GM23338 (cell line): ENCODE results near the gene MEI1. TPM values are rescaled to one million over a fixed set of nuclear protein-coding genes. Genes with fewer than 3 reads are reported as not detected.
A peak's percentile ranks its signal among the peaks of the same experiment; 100 is the strongest.

Experiments used
- ATAC-seq: fragments of 200-7000 bp; cut with Tn5 transposase; 3 replicates; pipeline ENCODE4 v1.9.1; 2020
- DNase-seq: peaks from one replicate; pipeline ENCODE4 v3.0.0-alpha.2; 2015; ENCODE audit warnings: low spot score
- H2AFZ ChIP-seq: fragments of 200-600 bp; sonication (generic); 2 replicates; pipeline ENCODE4 v1.8.0; 2016; ENCODE audit warnings: antibody characterized with exemption, mild to moderate bottlenecking, moderate library complexity
- H3F3A ChIP-seq: fragments of 200-600 bp; sonication (generic); replicated peaks from 2 replicates; pipeline ENCODE4 v1.8.0; 2017; ENCODE audit warnings: antibody characterized with exemption, mixed run types, low read depth
- H3K27ac ChIP-seq: fragments of 200-600 bp; sonication (generic); 2 replicates; pipeline ENCODE4 v1.6.1; 2016; ENCODE audit warnings: low read depth
- H3K27me3 ChIP-seq: fragments of 200-600 bp; sonication (generic); 2 replicates; pipeline ENCODE4 v1.8.0; 2016; ENCODE audit warnings: mild to moderate bottlenecking, mixed run types, moderate library complexity; ENCODE audit not compliant: insufficient read depth
- H3K36me3 ChIP-seq: fragments of 200-600 bp; sonication (generic); 2 replicates; pipeline ENCODE4 v1.8.0; 2016; ENCODE audit warnings: mild to moderate bottlenecking; ENCODE audit not compliant: insufficient read depth
- H3K4me1 ChIP-seq: fragments of 200-600 bp; sonication (generic); 2 replicates; pipeline ENCODE4 v1.8.0; 2016; ENCODE audit warnings: mild to moderate bottlenecking, moderate library complexity; ENCODE audit not compliant: insufficient read depth
- H3K4me2 ChIP-seq: fragments of 200-600 bp; sonication (generic); 2 replicates; pipeline ENCODE4 v1.7.1; 2017; ENCODE audit warnings: mixed run types
- H3K4me3 ChIP-seq: fragments of 200-600 bp; sonication (generic); 2 replicates; pipeline ENCODE4 v1.6.1; 2016; ENCODE audit warnings: mixed run types
- H3K79me2 ChIP-seq: fragments of 200-600 bp; sonication (generic); replicated peaks from 2 replicates; pipeline ENCODE4 v1.8.0; 2017; ENCODE audit warnings: mild to moderate bottlenecking; ENCODE audit not compliant: insufficient read depth
- H3K9me2 ChIP-seq: fragments of 200-600 bp; sonication (generic); 2 replicates; pipeline ENCODE4 v1.8.0; 2017; ENCODE audit not compliant: insufficient read depth
- H4K20me1 ChIP-seq: fragments of 200-600 bp; sonication (generic); replicated peaks from 2 replicates; pipeline ENCODE4 v1.8.0; 2017; ENCODE audit warnings: mild to moderate bottlenecking; ENCODE audit not compliant: insufficient read depth
- H3K27ac Mint-ChIP-seq: 2 replicates; pipeline ENCODE4 v1.8.0; 2020; ENCODE audit warnings: inconsistent platforms, mild to moderate bottlenecking, moderate library complexity, mixed read lengths
- H3K27me3 Mint-ChIP-seq: 3 replicates; pipeline ENCODE4 v1.8.0; 2022; ENCODE audit warnings: low read depth, mild to moderate bottlenecking, moderate library complexity, mixed read lengths, inconsistent platforms; ENCODE audit not compliant: insufficient read depth, poor library complexity
- H3K36me3 Mint-ChIP-seq: 3 replicates; pipeline ENCODE4 v1.8.0; 2021; ENCODE audit warnings: low read depth, mild to moderate bottlenecking, inconsistent platforms, moderate library complexity, mixed read lengths
- H3K4me1 Mint-ChIP-seq: 3 replicates; pipeline ENCODE4 v1.8.0; 2020; ENCODE audit warnings: mild to moderate bottlenecking, inconsistent platforms, mixed read lengths
- H3K4me3 Mint-ChIP-seq: 3 replicates; pipeline ENCODE4 v1.8.0; 2021; ENCODE audit warnings: moderate library complexity, mild to moderate bottlenecking, inconsistent platforms, mixed read lengths
- H3K9me3 Mint-ChIP-seq: 3 replicates; pipeline ENCODE4 v1.8.0; 2020; ENCODE audit warnings: moderate library complexity, mild to moderate bottlenecking, inconsistent platforms, mixed read lengths
- CREB1 ChIP-seq: fragments of 250-450 bp; sonication (Bioruptor Pico); IDR thresholded peaks from 2 replicates; pipeline ENCODE4 v1.5.0; 2020; ENCODE audit warnings: low read depth, mild to moderate bottlenecking, moderate library complexity
- EZH2 ChIP-seq: fragments of 200-600 bp; sonication (generic); IDR thresholded peaks from one replicate; pipeline ENCODE4 v1.8.0; 2017; ENCODE audit warnings: antibody characterized with exemption, mild to moderate bottlenecking, low read depth; ENCODE audit not compliant: unreplicated experiment
- EZH2phosphoT487 ChIP-seq: fragments of 200-600 bp; sonication (generic); IDR thresholded peaks from one replicate; pipeline ENCODE4 v1.8.1; 2018; ENCODE audit warnings: antibody characterized with exemption; ENCODE audit not compliant: unreplicated experiment
- NANOG ChIP-seq: IDR thresholded peaks from 2 replicates; pipeline ENCODE4 v1.6.1; 2016; ENCODE audit warnings: antibody characterized with exemption, borderline replicate concordance
- POLR2AphosphoS5 ChIP-seq: IDR thresholded peaks from 2 replicates; pipeline ENCODE4 v1.6.1; 2016; ENCODE audit warnings: antibody characterized with exemption, low read depth
- STAT1 ChIP-seq: IDR thresholded peaks from one replicate; pipeline ENCODE4 v1.6.1; 2016; ENCODE audit warnings: antibody characterized with exemption; ENCODE audit not compliant: unreplicated experiment
- ZNF114 ChIP-seq: fragments of 250-450 bp; sonication (Bioruptor Pico); IDR thresholded peaks from 2 replicates; pipeline ENCODE4 v1.5.0; 2020; ENCODE audit warnings: mild to moderate bottlenecking, moderate library complexity
- ZNF331 ChIP-seq: fragments of 250-450 bp; sonication (Bioruptor Pico); IDR thresholded peaks from 2 replicates; pipeline ENCODE4 v1.5.0; 2020; ENCODE audit warnings: low read depth, mild to moderate bottlenecking, moderate library complexity
- polyA plus RNA-seq: library from polyadenylated mRNA; unstranded; fragments of >200 nt; fragmentation: Nextera tagmentation; extraction: Ambion mirVana; gene quantifications from 2 replicates; pipeline ENCODE4 v1.2.1, GENCODE V29; 2016
- total RNA-seq: library from RNA; depleted of rRNA; stranded (reverse); fragments of >200 nt; shearing (Covaris generic); gene quantifications from 2 replicates; pipeline ENCODE4 v1.2.3, GENCODE V29; 2014
- TF ChIP-seq, protein P1 (sequence below): IDR thresholded peaks from one replicate; pipeline ENCODE4 v1.6.1; 2018; ENCODE audit warnings: antibody characterized with exemption; ENCODE audit not compliant: unreplicated experiment
- TF ChIP-seq, protein P2 (sequence below), 2 experiments: fragments of 200-600 bp in 1 of 2; sonication (generic) in 1 of 2; conservative IDR thresholded peaks; 2 replicates each; pipeline versions ENCODE4 v1.5.1 to v1.6.1; 2016 to 2017; ENCODE audit warnings: antibody characterized with exemption in 2 of 2, low read depth in 2 of 2, mild to moderate bottlenecking in 2 of 2, moderate library complexity in 1 of 2

The MEI1 gene
- total and polyA plus RNA-seq, 2 experiments from 2014 or later = 0.28 to 0.87 TPM

DNA sequence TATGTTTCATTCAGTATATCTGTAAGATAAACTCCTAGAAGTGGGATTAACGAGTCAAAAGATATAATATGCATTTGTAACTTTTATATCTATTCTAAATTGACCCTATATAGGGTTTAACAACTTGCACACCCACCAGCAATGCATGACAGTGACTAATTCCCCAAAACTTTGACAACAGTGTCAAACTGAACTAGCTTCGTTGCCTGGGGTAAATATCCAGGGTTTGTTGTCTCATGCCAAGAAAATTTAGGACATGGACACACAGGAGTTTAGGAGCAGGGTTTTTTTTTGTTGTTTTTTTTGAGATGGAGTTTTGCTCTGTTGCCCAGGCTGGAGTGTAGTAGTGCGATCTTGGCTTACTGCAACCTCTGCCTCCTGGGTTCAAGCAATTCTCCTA, 15.7 kb upstream of the MEI1 start:
- Mint-ChIP-seq H3K4me1 (peaks cover 4% of the 10 kb centered on the region; the same call in 2 of the 3 replicates), H3K27ac (no peak overlapping the region), H3K9me3 (peaks cover 3% of the 10 kb centered on the region; the same call in 1 of the 3 replicates), H3K4me3 (0 out of 3 replicates have a peak overlapping the region, but pooled peaks have one; percentile 100), H3K36me3 (peaks cover 30% of the 10 kb centered on the region), H3K27me3 (peaks cover 8% of the 10 kb centered on the region)
- H3K4me2 ChIP-seq = no peak overlapping the region
- H3K27ac ChIP-seq = no peak overlapping the region; the same call in 1 of the 2 replicates
- H3K4me1 ChIP-seq = peaks cover 7% of the 10 kb centered on the region; the same call in 1 of the 2 replicates
- TF ChIP-seq, protein P1, sequence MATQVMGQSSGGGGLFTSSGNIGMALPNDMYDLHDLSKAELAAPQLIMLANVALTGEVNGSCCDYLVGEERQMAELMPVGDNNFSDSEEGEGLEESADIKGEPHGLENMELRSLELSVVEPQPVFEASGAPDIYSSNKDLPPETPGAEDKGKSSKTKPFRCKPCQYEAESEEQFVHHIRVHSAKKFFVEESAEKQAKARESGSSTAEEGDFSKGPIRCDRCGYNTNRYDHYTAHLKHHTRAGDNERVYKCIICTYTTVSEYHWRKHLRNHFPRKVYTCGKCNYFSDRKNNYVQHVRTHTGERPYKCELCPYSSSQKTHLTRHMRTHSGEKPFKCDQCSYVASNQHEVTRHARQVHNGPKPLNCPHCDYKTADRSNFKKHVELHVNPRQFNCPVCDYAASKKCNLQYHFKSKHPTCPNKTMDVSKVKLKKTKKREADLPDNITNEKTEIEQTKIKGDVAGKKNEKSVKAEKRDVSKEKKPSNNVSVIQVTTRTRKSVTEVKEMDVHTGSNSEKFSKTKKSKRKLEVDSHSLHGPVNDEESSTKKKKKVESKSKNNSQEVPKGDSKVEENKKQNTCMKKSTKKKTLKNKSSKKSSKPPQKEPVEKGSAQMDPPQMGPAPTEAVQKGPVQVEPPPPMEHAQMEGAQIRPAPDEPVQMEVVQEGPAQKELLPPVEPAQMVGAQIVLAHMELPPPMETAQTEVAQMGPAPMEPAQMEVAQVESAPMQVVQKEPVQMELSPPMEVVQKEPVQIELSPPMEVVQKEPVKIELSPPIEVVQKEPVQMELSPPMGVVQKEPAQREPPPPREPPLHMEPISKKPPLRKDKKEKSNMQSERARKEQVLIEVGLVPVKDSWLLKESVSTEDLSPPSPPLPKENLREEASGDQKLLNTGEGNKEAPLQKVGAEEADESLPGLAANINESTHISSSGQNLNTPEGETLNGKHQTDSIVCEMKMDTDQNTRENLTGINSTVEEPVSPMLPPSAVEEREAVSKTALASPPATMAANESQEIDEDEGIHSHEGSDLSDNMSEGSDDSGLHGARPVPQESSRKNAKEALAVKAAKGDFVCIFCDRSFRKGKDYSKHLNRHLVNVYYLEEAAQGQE = no peak
- no peak for TF ChIP-seq CREB1 (CRISPR knock-in tag)
- no peak for TF ChIP-seq ZNF114 (CRISPR knock-in tag)
- TF ChIP-seq, protein P2, sequence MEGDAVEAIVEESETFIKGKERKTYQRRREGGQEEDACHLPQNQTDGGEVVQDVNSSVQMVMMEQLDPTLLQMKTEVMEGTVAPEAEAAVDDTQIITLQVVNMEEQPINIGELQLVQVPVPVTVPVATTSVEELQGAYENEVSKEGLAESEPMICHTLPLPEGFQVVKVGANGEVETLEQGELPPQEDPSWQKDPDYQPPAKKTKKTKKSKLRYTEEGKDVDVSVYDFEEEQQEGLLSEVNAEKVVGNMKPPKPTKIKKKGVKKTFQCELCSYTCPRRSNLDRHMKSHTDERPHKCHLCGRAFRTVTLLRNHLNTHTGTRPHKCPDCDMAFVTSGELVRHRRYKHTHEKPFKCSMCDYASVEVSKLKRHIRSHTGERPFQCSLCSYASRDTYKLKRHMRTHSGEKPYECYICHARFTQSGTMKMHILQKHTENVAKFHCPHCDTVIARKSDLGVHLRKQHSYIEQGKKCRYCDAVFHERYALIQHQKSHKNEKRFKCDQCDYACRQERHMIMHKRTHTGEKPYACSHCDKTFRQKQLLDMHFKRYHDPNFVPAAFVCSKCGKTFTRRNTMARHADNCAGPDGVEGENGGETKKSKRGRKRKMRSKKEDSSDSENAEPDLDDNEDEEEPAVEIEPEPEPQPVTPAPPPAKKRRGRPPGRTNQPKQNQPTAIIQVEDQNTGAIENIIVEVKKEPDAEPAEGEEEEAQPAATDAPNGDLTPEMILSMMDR (conservative IDR thresholded peaks at IDR 0.05; ENCODE audit: low read depth in 2 of 2) = no peak
- no peak overlapping the region for H3K4me3 ChIP-seq
- peaks cover 43% of the 10 kb centered on the region for H4K20me1 ChIP-seq
- ATAC-seq (no peak), DNase-seq (no peak)
- H3K27me3 ChIP-seq = no peaks in the 10 kb centered on the region
- peaks cover 99% of the 10 kb centered on the region for H3K79me2 ChIP-seq
- H2AFZ ChIP-seq = no peak overlapping the region
- peaks cover 8% of the 10 kb centered on the region; the same call in 1 of the 2 replicates for H3F3A ChIP-seq
- peaks cover 14% of the 10 kb centered on the region for H3K36me3 ChIP-seq
- H3K9me2 ChIP-seq = no peaks in the 10 kb centered on the region

DNA sequence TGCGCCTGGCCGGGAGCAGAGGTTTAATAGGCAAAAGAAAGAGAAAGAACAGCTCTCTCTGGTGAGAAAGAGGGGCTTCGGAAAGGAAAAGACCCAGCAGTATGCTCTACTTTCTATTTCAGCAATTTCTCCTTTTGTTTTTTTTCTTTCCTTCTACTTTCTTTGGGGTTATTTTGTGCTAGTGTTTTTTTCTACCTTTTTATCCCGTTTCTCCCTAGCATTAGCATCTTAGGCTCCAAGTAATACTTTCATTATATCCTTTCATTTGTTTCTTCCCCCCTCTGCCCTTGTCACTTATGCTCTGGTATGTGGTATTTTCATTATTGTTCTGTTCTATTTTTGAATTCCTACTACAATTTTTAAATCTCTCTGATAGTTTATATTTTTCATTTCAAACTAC, 15.1 kb upstream of the MEI1 start:
- DNase-seq (no peak), ATAC-seq (no peak)
- H3K4me1 ChIP-seq = peaks cover 7% of the 10 kb centered on the region; the same call in 1 of the 2 replicates
- H3K4me3 Mint-ChIP-seq = no peak overlapping the region; the same call in 2 of the 3 replicates
- peaks cover 26% of the 10 kb centered on the region for H3K36me3 Mint-ChIP-seq
- peaks cover 9% of the 10 kb centered on the region; the same call in 1 of the 2 replicates for H3F3A ChIP-seq
- H3K27me3 ChIP-seq = no peaks in the 10 kb centered on the region
- H4K20me1 ChIP-seq = peaks cover 39% of the 10 kb centered on the region
- H3K79me2 ChIP-seq = peaks cover 93% of the 10 kb centered on the region
- peaks cover 10% of the 10 kb centered on the region for H3K27me3 Mint-ChIP-seq
- peaks cover 9% of the 10 kb centered on the region; the same call in 1 of the 2 replicates for H3K36me3 ChIP-seq
- no peak overlapping the region for H2AFZ ChIP-seq
- peaks cover 3% of the 10 kb centered on the region; the same call in 1 of the 3 replicates for H3K9me3 Mint-ChIP-seq
- no peak overlapping the region for H3K27ac Mint-ChIP-seq
- H3K4me3 ChIP-seq = no peak overlapping the region
- H3K4me2 ChIP-seq = no peak overlapping the region
- no peak overlapping the region for H3K27ac ChIP-seq
- H3K4me1 Mint-ChIP-seq = peaks cover 6% of the 10 kb centered on the region; the same call in 2 of the 3 replicates
- H3K9me2 ChIP-seq = no peaks in the 10 kb centered on the region
- no peak for TF ChIP-seq POLR2AphosphoS5
- no peak for TF ChIP-seq ZNF331
- TF ChIP-seq STAT1 = no peak
- no peak for TF ChIP-seq EZH2
- TF ChIP-seq EZH2phosphoT487 = no peak
- TF ChIP-seq, protein P2 (conservative IDR thresholded peaks at IDR 0.05; ENCODE audit: low read depth in 2 of 2) = no peak
- no peak for TF ChIP-seq NANOG
